ENCODE data around the gene KRTAP10-7.

DNA sequence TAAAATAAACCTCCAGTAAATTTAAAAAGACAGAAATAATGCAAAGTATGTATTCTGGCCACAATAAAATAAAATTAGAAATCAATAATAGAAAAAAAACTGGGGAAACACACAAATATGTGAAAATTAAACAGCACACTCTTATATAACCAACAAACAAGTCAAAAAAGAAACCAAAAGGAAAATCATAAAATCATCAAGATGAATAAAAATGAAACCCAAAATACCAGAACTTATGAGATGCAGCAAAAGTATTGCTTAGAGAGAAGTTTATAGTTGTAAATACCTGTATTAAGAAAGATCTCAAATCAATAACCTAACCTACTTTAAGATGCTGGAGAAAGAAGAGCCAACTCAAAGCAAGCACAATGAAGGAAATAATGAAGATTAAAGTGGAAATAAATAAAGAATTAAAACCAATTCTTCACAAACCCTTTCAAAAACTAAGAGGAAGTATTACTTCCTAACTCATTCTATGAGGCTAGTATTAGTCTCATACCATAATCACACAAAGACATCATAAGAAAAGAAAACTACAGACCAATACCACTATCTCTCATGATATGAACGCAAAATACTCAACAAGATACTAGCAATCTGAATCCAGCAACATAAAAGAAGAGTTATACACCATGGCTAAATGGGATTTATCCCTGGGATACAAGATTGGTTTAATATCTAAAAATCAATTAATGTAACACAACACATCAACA, 35.4 kb upstream of the KRTAP10-7 start:
- TF ChIP-seq POLR2A (IDR thresholded peaks at IDR 0.05) (no peak), CTCF (IDR thresholded peaks at IDR 0.05) (no peak)
